GM12891 (cell line): ENCODE results near the gene SERPINE2.

Experiments
- POLR2A ChIP-seq: IDR thresholded peaks from 2 replicates; pipeline ENCODE4 v1.6.1; 2011; ENCODE audit warnings: low read depth, low read length, control low read depth
- TAF1 ChIP-seq: IDR thresholded peaks from 2 replicates; pipeline ENCODE4 v1.6.1; 2011; ENCODE audit warnings: low read depth, low read length, control low read depth

GRCh38 chr2:223980803-223981202, 58.3 kb downstream of the SERPINE2 start:
- no peak for TF ChIP-seq TAF1
- TF ChIP-seq POLR2A: no peak
